Measurements from ENCODE around the gene FOXK1. TPM values are rescaled to one million over a fixed set of nuclear protein-coding genes. Genes with fewer than 3 reads are reported as not detected.

The FOXK1 gene
- total and polyA plus RNA-seq, 2 of the 13 experiments (the other 11 are each of a cell fraction or from before 2014, with no cell fraction given), result 4.6 to 8.8 TPM

DNA sequence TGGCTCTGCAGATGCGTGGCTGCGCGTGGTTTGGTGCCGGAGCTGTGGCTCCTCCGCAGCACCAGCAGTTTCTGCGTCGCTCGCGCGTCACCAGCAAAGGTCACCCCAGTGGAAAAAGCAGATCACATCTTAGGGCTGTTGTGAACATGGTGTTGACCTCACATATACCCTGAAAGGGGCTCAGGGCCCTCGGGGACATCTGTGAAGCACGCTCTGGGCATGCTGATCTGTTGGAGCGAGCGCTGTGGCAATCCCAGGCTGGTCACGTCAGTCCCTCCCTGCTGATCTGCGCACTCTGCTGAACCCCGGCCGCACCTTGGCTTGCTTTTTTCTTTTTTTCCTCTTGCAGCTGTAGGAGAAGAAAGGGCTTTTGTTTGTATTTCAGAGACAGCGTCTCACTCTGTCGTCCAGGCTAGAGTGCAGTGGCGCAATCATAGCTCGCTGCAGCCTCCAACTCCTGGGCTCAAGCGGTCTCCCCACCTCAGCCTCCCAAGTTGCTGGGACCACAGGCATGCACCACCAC lies 60.0 kb downstream of the FOXK1 start (continued):
- no peak for TF ChIP-seq MAZ (IDR thresholded peaks at IDR 0.05; ENCODE audit: borderline replicate concordance, low read depth, low read length)
- no peak for TF ChIP-seq MAZ (CRISPR knock-in tag; IDR thresholded peaks at IDR 0.05; ENCODE audit: low read depth)
- TF ChIP-seq ZBTB38 (CRISPR knock-in tag; IDR thresholded peaks at IDR 0.05), result peak; percentile 97
- TF ChIP-seq, protein P1, sequence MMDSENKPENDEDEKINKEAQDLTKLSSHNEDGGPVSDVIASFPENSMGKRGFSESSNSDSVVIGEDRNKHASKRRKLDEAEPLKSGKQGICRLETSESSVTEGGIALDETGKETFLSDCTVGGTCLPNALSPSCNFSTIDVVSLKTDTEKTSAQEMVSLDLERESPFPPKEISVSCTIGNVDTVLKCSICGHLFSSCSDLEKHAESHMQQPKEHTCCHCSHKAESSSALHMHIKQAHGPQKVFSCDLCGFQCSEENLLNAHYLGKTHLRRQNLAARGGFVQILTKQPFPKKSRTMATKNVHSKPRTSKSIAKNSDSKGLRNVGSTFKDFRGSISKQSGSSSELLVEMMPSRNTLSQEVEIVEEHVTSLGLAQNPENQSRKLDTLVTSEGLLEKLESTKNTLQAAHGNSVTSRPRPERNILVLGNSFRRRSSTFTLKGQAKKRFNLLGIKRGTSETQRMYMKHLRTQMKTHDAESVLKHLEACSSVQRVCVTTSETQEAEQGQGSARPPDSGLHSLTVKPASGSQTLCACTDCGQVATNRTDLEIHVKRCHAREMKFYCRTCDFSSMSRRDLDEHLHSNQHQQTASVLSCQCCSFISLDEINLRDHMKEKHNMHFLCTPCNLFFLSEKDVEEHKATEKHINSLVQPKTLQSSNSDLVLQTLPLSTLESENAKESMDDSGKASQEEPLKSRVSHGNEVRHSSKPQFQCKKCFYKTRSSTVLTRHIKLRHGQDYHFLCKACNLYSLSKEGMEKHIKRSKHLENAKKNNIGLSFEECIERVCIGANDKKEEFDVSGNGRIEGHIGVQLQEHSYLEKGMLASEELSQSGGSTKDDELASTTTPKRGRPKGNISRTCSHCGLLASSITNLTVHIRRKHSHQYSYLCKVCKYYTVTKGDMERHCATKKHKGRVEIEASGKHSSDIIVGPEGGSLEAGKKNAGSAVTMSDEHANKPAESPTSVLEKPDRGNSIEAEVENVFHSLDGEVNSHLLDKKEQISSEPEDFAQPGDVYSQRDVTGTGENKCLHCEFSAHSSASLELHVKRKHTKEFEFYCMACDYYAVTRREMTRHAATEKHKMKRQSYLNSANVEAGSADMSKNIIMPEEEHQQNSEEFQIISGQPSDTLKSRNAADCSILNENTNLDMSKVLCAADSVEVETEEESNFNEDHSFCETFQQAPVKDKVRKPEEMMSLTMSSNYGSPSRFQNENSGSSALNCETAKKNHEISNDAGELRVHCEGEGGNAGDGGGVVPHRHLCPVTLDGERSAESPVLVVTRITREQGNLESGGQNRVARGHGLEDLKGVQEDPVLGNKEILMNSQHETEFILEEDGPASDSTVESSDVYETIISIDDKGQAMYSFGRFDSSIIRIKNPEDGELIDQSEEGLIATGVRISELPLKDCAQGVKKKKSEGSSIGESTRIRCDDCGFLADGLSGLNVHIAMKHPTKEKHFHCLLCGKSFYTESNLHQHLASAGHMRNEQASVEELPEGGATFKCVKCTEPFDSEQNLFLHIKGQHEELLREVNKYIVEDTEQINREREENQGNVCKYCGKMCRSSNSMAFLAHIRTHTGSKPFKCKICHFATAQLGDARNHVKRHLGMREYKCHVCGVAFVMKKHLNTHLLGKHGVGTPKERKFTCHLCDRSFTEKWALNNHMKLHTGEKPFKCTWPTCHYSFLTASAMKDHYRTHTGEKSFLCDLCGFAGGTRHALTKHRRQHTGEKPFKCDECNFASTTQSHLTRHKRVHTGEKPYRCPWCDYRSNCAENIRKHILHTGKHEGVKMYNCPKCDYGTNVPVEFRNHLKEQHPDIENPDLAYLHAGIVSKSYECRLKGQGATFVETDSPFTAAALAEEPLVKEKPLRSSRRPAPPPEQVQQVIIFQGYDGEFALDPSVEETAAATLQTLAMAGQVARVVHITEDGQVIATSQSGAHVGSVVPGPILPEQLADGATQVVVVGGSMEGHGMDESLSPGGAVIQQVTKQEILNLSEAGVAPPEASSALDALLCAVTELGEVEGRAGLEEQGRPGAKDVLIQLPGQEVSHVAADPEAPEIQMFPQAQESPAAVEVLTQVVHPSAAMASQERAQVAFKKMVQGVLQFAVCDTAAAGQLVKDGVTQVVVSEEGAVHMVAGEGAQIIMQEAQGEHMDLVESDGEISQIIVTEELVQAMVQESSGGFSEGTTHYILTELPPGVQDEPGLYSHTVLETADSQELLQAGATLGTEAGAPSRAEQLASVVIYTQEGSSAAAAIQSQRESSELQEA (CRISPR knock-in tag; IDR thresholded peaks at IDR 0.05; ENCODE audit: not compliant biosample characterization), result no peak
- TF ChIP-seq ZFP82 (CRISPR knock-in tag; IDR thresholded peaks at IDR 0.05; ENCODE audit: borderline replicate concordance), result no peak
- no peak for TF ChIP-seq ZKSCAN1 (IDR thresholded peaks at IDR 0.05; ENCODE audit: low read length)
- no peak for TF ChIP-seq RFX5 (IDR thresholded peaks at IDR 0.05; ENCODE audit: low read depth, low read length)
- TF ChIP-seq MIXL1 (CRISPR knock-in tag; IDR thresholded peaks at IDR 0.05), result peak; percentile 62
- TF ChIP-seq, protein P2, sequence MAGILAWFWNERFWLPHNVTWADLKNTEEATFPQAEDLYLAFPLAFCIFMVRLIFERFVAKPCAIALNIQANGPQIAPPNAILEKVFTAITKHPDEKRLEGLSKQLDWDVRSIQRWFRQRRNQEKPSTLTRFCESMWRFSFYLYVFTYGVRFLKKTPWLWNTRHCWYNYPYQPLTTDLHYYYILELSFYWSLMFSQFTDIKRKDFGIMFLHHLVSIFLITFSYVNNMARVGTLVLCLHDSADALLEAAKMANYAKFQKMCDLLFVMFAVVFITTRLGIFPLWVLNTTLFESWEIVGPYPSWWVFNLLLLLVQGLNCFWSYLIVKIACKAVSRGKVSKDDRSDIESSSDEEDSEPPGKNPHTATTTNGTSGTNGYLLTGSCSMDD (CRISPR knock-in tag; IDR thresholded peaks at IDR 0.05), result no peak
- TF ChIP-seq SIX4 (CRISPR knock-in tag; IDR thresholded peaks at IDR 0.05), result no peak
- no peak for TF ChIP-seq ZNF619 (CRISPR knock-in tag; IDR thresholded peaks at IDR 0.05)
- no peak for TF ChIP-seq ZNF841 (CRISPR knock-in tag; IDR thresholded peaks at IDR 0.05; ENCODE audit: borderline replicate concordance)
- no peak for TF ChIP-seq ZNF724P (CRISPR knock-in tag; IDR thresholded peaks at IDR 0.05; ENCODE audit: borderline replicate concordance)
- TF ChIP-seq, protein P3, sequence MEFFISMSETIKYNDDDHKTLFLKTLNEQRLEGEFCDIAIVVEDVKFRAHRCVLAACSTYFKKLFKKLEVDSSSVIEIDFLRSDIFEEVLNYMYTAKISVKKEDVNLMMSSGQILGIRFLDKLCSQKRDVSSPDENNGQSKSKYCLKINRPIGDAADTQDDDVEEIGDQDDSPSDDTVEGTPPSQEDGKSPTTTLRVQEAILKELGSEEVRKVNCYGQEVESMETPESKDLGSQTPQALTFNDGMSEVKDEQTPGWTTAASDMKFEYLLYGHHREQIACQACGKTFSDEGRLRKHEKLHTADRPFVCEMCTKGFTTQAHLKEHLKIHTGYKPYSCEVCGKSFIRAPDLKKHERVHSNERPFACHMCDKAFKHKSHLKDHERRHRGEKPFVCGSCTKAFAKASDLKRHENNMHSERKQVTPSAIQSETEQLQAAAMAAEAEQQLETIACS (CRISPR knock-in tag; IDR thresholded peaks at IDR 0.05), result no peak
- TF ChIP-seq, protein P4, sequence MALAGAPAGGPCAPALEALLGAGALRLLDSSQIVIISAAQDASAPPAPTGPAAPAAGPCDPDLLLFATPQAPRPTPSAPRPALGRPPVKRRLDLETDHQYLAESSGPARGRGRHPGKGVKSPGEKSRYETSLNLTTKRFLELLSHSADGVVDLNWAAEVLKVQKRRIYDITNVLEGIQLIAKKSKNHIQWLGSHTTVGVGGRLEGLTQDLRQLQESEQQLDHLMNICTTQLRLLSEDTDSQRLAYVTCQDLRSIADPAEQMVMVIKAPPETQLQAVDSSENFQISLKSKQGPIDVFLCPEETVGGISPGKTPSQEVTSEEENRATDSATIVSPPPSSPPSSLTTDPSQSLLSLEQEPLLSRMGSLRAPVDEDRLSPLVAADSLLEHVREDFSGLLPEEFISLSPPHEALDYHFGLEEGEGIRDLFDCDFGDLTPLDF (CRISPR knock-in tag; IDR thresholded peaks at IDR 0.05), result no peak
- TF ChIP-seq ZNF263 (CRISPR knock-in tag; IDR thresholded peaks at IDR 0.05), result no peak
- TF ChIP-seq, protein P5, sequence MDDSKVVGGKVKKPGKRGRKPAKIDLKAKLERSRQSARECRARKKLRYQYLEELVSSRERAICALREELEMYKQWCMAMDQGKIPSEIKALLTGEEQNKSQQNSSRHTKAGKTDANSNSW (CRISPR knock-in tag; IDR thresholded peaks at IDR 0.05; ENCODE audit: borderline replicate concordance), result no peak
- no peak for TF ChIP-seq CBX2 (IDR thresholded peaks at IDR 0.05; ENCODE audit: low read depth, low read length)
- TF ChIP-seq CBX2 (CRISPR knock-in tag; IDR thresholded peaks at IDR 0.05; ENCODE audit: low read depth), result no peak
- no peak for TF ChIP-seq ZKSCAN5 (CRISPR knock-in tag; IDR thresholded peaks at IDR 0.05)
- TF ChIP-seq HHEX (CRISPR knock-in tag; IDR thresholded peaks at IDR 0.05), result no peak

Data from HepG2 (cell line).